Measurements from ENCODE around the gene SPDYA.

GRCh38 chr2:28772351-28772750 lies 38.3 kb upstream of the SPDYA start:
- TF ChIP-seq CTCF (IDR thresholded peaks at IDR 0.05) = no peak
- no peak for TF ChIP-seq REST (IDR thresholded peaks at IDR 0.05; ENCODE audit: insufficient read depth in 1 of 2, low read depth in 2 of 2, low read length in 1 of 2)
